ENCODE data around the gene GALNT13.

GALNT13 gene

GRCh38 chr2:154497019-154497418, 625.3 kb downstream of the GALNT13 start:
- DNase-seq, result no peak
